Measurements from ENCODE around the gene SEC62.

Gene SEC62

DNA sequence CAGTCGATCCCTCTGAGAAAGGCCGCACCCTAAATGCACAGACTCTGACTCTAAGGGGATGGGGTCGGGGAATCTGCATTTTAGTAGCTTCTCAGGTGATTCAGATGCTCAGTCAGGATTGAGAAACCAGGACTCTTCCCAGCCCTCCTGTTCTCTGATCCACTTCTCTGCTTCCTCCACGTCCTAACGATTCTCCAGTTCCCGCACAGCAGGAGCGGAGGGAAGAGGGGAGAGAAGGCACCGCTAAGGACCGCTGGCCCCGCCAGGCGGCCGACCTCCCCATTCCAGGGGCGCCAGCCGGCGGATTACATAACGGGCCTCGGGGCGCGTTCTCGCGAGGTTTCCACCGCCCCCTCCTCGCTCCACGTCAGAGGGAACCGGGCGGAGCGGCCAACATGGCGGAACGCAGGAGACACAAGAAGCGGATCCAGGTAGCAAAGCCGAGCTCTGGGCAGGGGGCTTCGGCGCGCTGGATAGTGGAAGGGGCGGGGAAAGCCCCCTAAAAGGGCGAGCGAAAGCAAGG is at the start of gene SEC62:
TSS of gene SEC62 (plus strand) at position 380 of the 523 bp plus-strand sequence. CDS start at position 396, 16 bp downstream.
- DNase-seq, result peak; percentile 66 to 95 (median 88)

DNA sequence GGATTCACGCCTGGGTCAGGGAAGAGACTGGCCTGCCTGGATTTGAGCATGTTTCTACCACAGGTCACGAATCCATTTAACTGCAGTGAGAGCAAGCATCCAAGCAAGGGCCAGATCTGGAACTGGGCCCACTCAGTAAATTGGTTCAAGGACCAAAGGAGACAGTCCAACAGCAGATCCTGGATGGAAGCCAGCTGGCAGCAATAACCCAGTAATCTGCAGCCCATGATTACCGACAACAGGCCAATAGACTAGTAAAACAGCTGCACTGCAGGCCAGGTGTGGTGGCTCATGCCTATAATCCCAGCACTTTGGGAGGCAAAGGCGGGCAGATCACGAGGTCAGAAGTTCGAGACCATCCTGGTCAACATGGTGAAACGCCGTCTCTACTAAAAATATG is 43.4 kb upstream of the SEC62 start:
- no peak for DNase-seq

DNA sequence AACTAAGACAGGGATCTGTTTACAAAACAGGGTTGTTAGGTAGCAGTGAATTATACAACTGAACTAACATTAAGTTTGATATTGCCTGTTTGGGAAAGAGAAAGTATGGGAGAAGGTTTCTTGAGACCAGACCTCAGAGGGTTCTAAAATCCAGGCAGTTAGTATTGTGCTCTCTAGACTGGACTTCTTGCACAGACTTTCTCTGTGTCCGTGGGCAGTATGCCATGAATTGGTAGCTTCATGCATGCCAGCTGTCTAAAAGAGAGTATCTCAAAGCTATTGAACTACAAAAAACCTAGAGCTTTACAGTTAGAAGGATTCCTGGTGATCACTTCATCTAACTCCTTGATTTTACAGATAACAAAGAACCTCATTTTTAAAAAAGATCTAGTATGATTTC is 42.8 kb upstream of the SEC62 start:
- no peak for DNase-seq

DNA sequence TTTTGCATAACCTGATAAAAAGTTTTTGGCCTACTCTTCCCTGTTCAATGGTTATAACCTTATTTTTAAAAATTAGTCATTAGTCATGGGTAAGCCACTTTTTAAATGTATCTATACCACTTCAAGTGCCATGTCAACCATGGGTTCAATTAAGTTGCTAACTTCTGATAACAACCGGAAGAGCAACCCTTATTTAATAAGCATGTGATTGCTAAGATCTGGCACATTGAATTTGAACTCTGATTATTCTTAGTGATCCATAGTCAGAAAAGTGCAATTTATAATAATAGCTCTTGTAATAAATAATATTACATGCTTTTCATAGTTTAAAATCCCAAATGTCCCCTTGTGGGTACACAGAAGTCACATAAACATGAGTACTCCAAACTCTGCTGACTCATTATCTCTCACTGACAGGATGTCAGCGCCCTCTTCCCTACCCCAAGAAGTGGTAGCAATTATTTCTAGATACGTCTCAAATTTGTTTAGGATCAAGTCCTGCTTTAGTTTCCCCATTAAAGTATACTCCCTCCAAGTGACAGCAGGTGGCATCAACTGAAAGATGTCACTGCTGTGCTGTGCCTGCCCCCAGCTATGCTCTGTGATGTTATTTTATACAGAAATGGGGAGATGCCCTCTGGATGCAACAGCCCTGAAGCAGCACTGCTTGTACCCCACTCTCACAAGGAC is 36.6 kb upstream of the SEC62 start:
- no peak for DNase-seq

DNA sequence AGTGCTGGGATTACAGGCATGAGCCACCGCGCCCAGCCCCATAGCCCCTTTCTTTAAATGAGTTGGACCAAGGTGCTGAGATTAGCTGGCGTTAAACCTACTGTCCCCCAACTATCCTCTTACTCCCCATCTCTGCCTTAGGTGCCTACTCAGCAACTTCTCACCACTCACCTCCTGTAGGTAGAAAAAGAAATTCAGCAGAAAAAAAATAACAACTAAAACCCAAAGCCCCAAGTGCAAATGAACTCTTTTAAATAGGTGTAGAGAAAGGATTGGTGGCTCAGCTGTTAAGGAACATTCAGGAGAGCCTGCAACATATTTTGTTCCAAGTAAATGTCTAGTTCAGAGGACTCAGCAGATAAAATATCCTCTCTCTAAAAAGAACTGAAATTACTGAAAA is 35.8 kb upstream of the SEC62 start:
- DNase-seq, result no peak

GRCh38 chr3:169931747-169932520 is 34.7 kb upstream of the SEC62 start:
- no peak for DNase-seq

GRCh38 chr3:169939320-169939719 is 27.3 kb upstream of the SEC62 start:
- no peak for DNase-seq

DNA sequence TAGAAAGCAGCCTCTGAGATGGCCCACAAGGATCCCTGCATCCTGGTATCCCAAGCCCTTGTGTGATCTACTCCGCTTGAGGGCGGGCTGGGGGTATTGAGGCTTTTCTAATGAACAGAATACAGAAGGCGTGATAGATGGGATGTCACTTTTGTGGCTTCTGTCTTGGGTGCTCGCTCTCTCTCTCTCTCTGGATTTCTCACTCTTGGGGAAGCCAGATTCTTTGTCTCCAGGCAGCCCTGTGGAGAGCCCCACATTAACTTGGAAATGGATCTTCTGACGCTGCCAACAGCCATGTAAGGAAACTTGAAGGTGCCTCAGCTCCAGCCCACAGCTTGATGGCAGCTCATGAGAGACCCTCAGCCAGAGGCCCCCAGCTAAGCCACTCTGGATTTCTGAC is 26.9 kb upstream of the SEC62 start:
- no peak for DNase-seq

DNA sequence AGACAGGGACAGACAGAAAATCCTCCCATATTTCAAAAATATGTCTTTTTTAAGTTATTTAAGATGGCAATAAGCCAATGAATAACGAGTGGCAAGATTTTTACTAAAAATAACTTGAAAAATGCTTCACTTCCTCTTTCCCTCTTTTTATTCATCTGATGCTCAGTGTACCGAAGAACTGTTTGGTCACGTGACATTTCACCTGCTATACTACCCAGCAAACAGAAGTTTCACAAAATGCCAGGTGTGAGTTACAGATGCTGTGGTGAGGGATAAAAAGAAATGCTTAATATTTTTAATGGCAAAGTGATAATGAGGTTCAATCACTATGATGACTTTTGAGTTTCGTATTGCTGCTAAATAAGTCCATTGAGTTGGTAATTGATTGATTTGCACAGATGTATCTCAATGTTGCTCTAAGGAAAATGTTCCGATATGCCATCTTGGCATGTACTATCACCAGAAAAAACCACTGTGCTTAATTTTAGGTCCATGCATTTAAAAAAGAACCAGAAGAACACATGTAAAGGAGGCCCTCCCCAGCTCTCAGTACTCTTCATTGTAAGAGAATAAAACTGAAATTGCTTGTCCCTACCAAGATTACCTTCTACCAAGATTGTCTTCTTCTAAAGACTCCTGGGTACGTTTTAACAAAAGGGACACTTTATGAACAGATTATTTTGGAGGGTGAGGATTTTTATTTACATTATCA is 26.0 kb upstream of the SEC62 start:
- DNase-seq, result no peak

- DNase-seq, result peak in 1 of 51 donors; percentile 1
Measured at GRCh38 chr3:169945313-169945712, 21.3 kb upstream of the SEC62 start.

GRCh38 chr3:169946336-169946735 is 20.3 kb upstream of the SEC62 start:
- DNase-seq, result no peak

GRCh38 chr3:169948559-169949448 is 17.8 kb upstream of the SEC62 start:
- DNase-seq, result no peak

DNA sequence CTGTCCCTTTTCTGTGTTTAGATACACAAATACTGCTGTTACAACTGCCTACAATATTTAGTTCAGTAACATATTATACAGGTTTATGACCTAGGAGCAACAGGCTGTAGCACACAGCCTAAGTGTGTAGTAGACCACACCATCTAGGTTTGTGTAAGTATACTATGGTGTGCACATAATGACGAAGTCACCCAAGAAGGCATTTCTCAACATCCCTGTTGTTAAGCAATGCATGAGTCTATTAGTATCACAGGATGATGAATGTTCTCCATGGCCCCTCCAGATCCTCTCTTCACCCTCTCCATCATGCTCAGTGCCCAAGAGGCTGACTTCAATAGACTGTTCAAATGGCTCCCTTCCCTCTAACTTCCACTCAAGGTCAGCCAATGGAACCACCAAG is 14.6 kb upstream of the SEC62 start:
- DNase-seq, result no peak

- DNase-seq, result no peak
Measured at GRCh38 chr3:169953462-169954141, 13.0 kb upstream of the SEC62 start.

DNA sequence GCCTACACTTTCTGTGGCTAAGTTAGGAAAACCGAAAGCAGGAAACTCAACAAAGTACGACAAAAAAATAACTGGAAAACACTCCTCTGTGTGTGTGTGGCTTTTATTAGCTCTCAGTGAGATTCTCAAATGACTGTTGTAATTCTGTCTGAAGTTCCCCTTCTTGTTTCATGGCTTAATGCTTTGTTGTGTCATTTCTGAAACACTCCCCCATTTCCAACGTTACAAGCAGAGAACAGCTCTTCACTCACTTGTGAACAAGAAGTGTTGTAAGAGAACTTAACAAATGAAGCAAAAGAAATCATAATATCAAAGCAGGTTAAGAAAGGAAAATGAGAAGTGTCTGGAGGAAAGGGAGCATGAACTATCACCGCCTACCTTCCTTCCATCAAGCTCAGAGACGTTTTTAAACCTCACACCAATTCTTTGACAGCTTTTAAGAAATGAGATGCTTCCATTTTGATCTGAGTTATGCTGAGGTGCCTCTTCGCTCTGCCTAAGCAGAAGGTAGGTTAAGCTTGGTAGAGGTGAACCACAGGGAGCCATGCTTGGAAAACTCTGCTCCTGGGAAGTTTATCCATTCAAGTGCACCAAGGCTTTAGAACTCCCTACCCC is 12.4 kb upstream of the SEC62 start:
- DNase-seq, result no peak

DNA sequence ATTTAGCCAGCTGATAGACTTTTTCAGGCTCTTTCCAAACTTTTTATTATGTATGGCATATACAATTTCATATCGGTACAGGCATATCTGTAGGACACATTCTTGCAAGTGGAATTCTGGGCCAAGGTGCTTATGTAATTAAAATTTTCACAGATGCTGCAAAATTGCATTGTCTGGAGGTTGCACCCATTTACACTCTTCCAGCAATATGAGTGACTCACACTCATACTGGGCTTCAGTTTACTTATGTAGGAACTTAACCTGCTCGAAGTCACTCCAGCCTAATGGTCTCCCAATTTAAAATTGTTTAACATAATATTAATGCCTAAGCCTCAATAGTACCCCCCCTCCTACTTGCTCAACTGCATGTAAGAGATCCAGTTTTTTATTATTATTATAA is 11.2 kb upstream of the SEC62 start:
- no peak for DNase-seq

DNA sequence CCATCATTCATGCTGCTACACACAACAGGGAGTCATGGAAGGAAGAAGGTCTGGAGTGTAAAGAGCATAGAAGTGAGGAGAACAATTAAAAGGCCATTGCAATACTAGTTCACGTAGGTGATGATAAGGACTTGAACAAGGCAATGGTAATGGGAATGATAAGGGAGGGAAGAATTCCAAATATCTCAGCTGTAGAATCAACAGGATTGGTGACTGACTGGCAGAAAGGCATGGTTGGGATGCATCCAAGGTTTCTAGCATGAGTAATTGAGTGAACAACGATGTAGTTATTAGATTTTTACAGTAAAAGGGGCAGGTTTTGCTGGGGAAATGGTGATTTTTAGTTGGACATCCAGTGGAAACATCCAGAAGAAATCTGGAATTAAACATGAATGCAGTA is 2.4 kb upstream of the SEC62 start:
- no peak for DNase-seq

DNA sequence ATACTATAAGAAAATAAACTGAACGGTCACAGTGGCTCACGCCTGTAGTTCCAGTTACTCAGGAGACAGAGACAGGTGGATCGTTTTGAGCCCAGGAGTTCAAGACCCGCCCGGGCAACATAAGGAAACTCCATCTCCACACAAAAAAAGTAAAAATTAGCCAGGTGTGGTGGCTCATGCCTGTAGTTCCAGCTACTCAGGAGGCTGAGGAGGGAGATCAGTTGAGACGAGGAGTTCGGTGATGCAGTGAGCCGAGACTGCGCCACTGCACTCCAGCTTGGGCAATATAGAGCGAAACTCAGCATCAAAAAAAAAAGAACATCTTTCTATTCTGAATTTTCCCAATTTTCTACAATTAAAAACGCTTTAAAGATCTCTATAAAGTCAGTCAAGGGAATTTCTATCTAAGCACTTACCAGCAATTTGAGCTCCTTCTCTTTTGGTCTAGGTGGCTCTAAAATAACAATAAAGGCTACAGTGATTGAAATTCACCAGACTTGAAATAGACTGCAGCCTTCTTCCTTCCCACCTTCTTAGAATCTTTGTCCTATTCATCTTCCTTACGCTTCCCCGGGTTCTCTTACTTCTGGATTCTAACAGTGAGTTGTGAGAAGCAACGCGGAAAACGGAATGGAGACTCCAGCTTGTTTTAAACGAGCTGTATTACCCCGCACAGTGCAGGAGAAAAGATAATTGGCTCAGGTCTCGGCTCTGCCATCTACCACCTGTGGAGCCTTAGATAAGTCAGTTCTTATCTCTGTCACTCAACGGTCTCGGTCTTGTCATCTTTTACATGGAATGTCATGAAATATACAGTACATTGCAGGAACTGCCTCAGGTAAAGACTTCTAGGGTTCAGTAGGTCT is 812 bp upstream of the SEC62 start:
- peak in 4 of 51 donors; percentile 1 to 43 (median 10) for DNase-seq

All from hypothalamus (tissue), 51 donors.